ENCODE results near the gene CASP8. TPM values are rescaled to one million over a fixed set of nuclear protein-coding genes. Genes with fewer than 3 reads are reported as not detected.

The CASP8 gene
- total and polyA plus RNA-seq, 2 of the 13 experiments (the other 11 are each of a cell fraction or from before 2014, with no cell fraction given), result 25.0 to 52.8 TPM

- no peaks in the 10 kb centered on the region for H3K27me3 ChIP-seq (ENCODE audit: control insufficient read depth in 1 of 2, insufficient read depth in 2 of 2, low read length in 2 of 2)
- no TSS peak for BruUV-seq (replicated peaks)
- no peak overlapping the region for H3K4me2 ChIP-seq (ENCODE audit: low read depth, low read length)
- H3K27ac ChIP-seq (ENCODE audit: extremely low read length, insufficient read depth, low read length), result no peak overlapping the region
- no peak for ATAC-seq
- intact Hi-C loops (cut with micrococcal nuclease; ENCODE audit: unreplicated experiment), result no loop called here
- TF ChIP-seq ZSCAN21 (CRISPR knock-in tag; IDR thresholded peaks at IDR 0.05; ENCODE audit: borderline replicate concordance), result no peak
- TF ChIP-seq ZZZ3 (CRISPR knock-in tag; IDR thresholded peaks at IDR 0.05; ENCODE audit: borderline replicate concordance), result no peak
- TF ChIP-seq NR2F2 (IDR thresholded peaks at IDR 0.05; ENCODE audit: borderline replicate concordance, low read depth), result no peak
- no peak for TF ChIP-seq CENPT (CRISPR knock-in tag; IDR thresholded peaks at IDR 0.05; ENCODE audit: low read depth)
- TF ChIP-seq ONECUT2 (CRISPR knock-in tag; IDR thresholded peaks at IDR 0.05), result no peak
- no peak for TF ChIP-seq ZNF577 (CRISPR knock-in tag; IDR thresholded peaks at IDR 0.05; ENCODE audit: borderline replicate concordance, low read depth)
- no peak for TF ChIP-seq KLF15 (CRISPR knock-in tag; IDR thresholded peaks at IDR 0.05; ENCODE audit: borderline replicate concordance)
- no peak for TF ChIP-seq TCF7L2 (IDR thresholded peaks at IDR 0.05; ENCODE audit: low read depth, low read length)
- H3K36me3 ChIP-seq (replicated peaks in 1 of 2; ENCODE audit: control insufficient read depth in 1 of 2, insufficient read depth in 2 of 2, low read length in 2 of 2), result peaks cover 7 to 45% of the 10 kb centered on the region in 2 experiments
- H3K9me3 ChIP-seq (ENCODE audit: low read length), result no peaks in the 10 kb centered on the region
- ChIA-PET POLR2A (no interaction called here), CTCF (ENCODE audit: low intra/inter-chr PET ratio, low total read pairs) (no interaction called here)
- 93% methylated on average over 1 of the region's 1 CpG for WGBS (ENCODE audit: low lambda C conversion rate)
- H3K4me3 ChIP-seq (replicated peaks in 1 of 3; ENCODE audit: insufficient read depth in 1 of 3, low read depth in 2 of 3, low read length in 3 of 3), result no peak overlapping the region
- H3K9ac ChIP-seq (ENCODE audit: insufficient read depth, low read depth, low read length), result no peak overlapping the region
- no peak for FAIRE-seq
- in situ Hi-C loops (cut with HindIII; ENCODE audit: extremely low pct_ligation_motif_present, low pct_unique_long_range_greater_than_20kb), result no loop called here
- H3K4me1 ChIP-seq (ENCODE audit: insufficient read depth, low read length), result no peaks in the 10 kb centered on the region
- DNase-seq (ENCODE audit: low spot score), result no peak
- H3K79me2 ChIP-seq (ENCODE audit: insufficient read depth, low read length), result no peaks in the 10 kb centered on the region
- no peaks in the 10 kb centered on the region for H4K20me1 ChIP-seq (ENCODE audit: insufficient read depth, low read length)
- no peak overlapping the region for H2AFZ ChIP-seq (ENCODE audit: low read length)
These were observed 18.7 kb downstream of the CASP8 start for GRCh38 chr2:201279079-201279478.

GRCh38 chr2:201280191-201281040, 20.1 kb downstream of the CASP8 start:
- Histone ChIP-seq H3K4me3 (replicated peaks in 1 of 3; ENCODE audit: insufficient read depth in 1 of 3, low read depth in 2 of 3, low read length in 3 of 3) (no peak overlapping the region), H3K27me3 (ENCODE audit: control insufficient read depth in 1 of 2, insufficient read depth in 2 of 2, low read length in 2 of 2) (no peaks in the 10 kb centered on the region), H3K4me2 (ENCODE audit: low read depth, low read length) (no peak overlapping the region), H2AFZ (ENCODE audit: low read length) (no peak overlapping the region), H3K9ac (ENCODE audit: insufficient read depth, low read depth, low read length) (no peak overlapping the region), H4K20me1 (ENCODE audit: insufficient read depth, low read length) (no peaks in the 10 kb centered on the region), H3K27ac (ENCODE audit: extremely low read length, insufficient read depth, low read length) (no peak overlapping the region), H3K36me3 (replicated peaks in 1 of 2; ENCODE audit: control insufficient read depth in 1 of 2, insufficient read depth in 2 of 2, low read length in 2 of 2) (peaks cover 6 to 41% of the 10 kb centered on the region in 2 experiments), H3K4me1 (ENCODE audit: insufficient read depth, low read length) (no peaks in the 10 kb centered on the region), H3K9me3 (ENCODE audit: low read length) (no peaks in the 10 kb centered on the region), H3K79me2 (ENCODE audit: insufficient read depth, low read length) (no peaks in the 10 kb centered on the region)
- CTCF ChIA-PET (ENCODE audit: low intra/inter-chr PET ratio, low total read pairs), result no interaction called here
- FAIRE-seq (no peak), ATAC-seq (no peak), DNase-seq (ENCODE audit: low spot score) (no peak)
- no peak for TF ChIP-seq KLF13 (CRISPR knock-in tag; IDR thresholded peaks at IDR 0.05)
- peak; percentile 72 for TF ChIP-seq CEBPB (IDR thresholded peaks at IDR 0.05; ENCODE audit: borderline replicate concordance, low read depth, low read length)
- TSS peak; percentile 30 for BruUV-seq (replicated peaks)
- in situ Hi-C loops (cut with HindIII; ENCODE audit: extremely low pct_ligation_motif_present, low pct_unique_long_range_greater_than_20kb), result no loop called here
- POLR2A ChIA-PET, result no interaction called here
- intact Hi-C loops (cut with micrococcal nuclease; ENCODE audit: unreplicated experiment), result no loop called here
- 96% methylated on average over 3 of the region's 3 CpGs for WGBS (ENCODE audit: low lambda C conversion rate)

Measured in HepG2 (cell line).